Pancreas (tissue), 10 donors: ENCODE data around the gene FLT3LG. TPM values are rescaled to one million over a fixed set of nuclear protein-coding genes. Genes with fewer than 3 reads are reported as not detected.
"Not testable (repeated sequence)": the region's sequence is repeated elsewhere in the genome, so short reads cannot be mapped to it uniquely, and the experiment has no call there.

Experiments used
- ATAC-seq, 4 donors: fragments of 200-7000 bp; cut with Tn5 transposase; one replicate each; pipeline versions ENCODE4 v1.8.0 to v1.9.1; 2020; ENCODE audit warnings: mild to moderate bottlenecking in 4 of 4, moderate library complexity in 4 of 4
- DNase-seq, 6 donors: peaks; one replicate each; pipeline ENCODE4 v3.0.0-alpha.2; 2020
- FAIRE-seq: peaks from 2 replicates; lab custom pipeline; 2012; peaks lifted over from hg19 to GRCh38; lab: Jason Lieb, UNC
- H3K27ac ChIP-seq, 4 donors: fragments of 200-600 bp; sonication (generic); 1 replicate in 3 of 4; 2 replicates in 1 of 4; pipeline versions ENCODE4 v1.5.0 to v1.8.0; 2020
- H3K27me3 ChIP-seq, 4 donors: fragments of 200-600 bp; one replicate each; pipeline ENCODE4 v1.8.0; 2021
- H3K36me3 ChIP-seq, 3 donors: fragments of 200-600 bp; sonication (generic) in 1 of 3; one replicate each; pipeline versions ENCODE4 v1.5.0 to v1.8.0; 2020 to 2021
- H3K4me1 ChIP-seq, 3 donors: fragments of 200-600 bp; one replicate each; pipeline ENCODE4 v1.8.0; 2021
- H3K4me3 ChIP-seq, 4 donors: fragments of 200-600 bp; sonication (generic) in 2 of 4; one replicate each; pipeline versions ENCODE4 v1.5.0 to v1.8.0; 2020 to 2021
- H3K9me3 ChIP-seq, 4 donors: fragments of 200-600 bp; one replicate each; pipeline ENCODE4 v1.8.0; 2021
- CTCF ChIP-seq, 4 donors: fragments of 200-600 bp; sonication (generic) in 3 of 4; IDR thresholded peaks; one replicate each; pipeline versions ENCODE4 v1.5.0 to v1.8.0; 2021; ENCODE audit warnings: antibody characterized with exemption in 4 of 4
- WGBS, 2 donors: extraction: QIAGEN DNeasy Blood & Tissue Kit; methylation state at CpG; one replicate each; pipeline ENCODE4 v1.1.7; 2013; 5-methylcytosine and 5-hydroxymethylcytosine counted together
- intact Hi-C, 3 donors: fragments of 100-400 bp; cut with DNase I; formaldehyde crosslinking; loops; one replicate each; pipeline versions ENCODE4 v1.11.1 to v1.14.2; 2022
- polyA plus RNA-seq, 2 donors: library from polyadenylated mRNA; stranded (reverse); fragments of 200-250 nt; gene quantifications; one replicate each; pipeline ENCODE4 v1.2.3, GENCODE V29; 2013
- total RNA-seq, 6 donors: library from RNA; stranded (reverse); fragmentation: NEBNext Ultra II Directional in 4 of 6; extraction: Animal tissue kit (Norgen Biotek cat#: 25700) in 4 of 6; gene quantifications; one replicate each; pipeline versions ENCODE4 v1.2.1 to v1.2.4, GENCODE V29; 2021 to 2023
- donor health status: healthy with polysubstance abuse.
- donor health status: DM: no; HTN: no; CAD: no; lungs with moderate emphysema.
- donor health status: DM: no; HTN: no; CAD: no.
- donor health status: control.
- donor health status: control.
- donor health status: Bipolar disorder and iron deficiency.
- donor health status: DM: yes; HTN: yes; CAD: no.
- donor health status: DM: no; HTN: no; CAD: no.
- donor health status: DM: no; HTN: no; CAD: no.
- donor health status: DM: yes; HTN: yes; CAD: no.

Gene FLT3LG
- total and polyA plus RNA-seq, 8 donors, result 0.79 to 8.4 (median 2.7) TPM

DNA sequence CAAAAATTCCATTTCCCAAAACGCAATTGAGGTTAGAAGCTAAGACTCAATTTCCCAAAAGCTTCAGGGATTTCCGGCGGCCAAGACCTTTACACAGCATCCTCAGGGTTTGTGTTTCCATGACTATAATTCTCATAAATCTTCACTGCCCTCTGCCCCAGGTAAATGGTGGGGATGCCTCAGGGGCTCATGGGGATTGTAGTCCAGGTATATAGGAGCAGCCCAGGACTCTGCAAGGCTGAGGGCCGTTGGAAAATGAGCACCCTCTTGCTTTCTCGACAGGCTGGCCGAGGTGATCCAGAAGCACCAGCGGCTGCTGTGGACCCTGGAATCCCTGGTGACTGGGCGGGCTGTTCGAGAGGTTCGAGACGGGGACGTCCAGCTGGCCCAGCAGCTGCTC lies 14.6 kb upstream of the FLT3LG start:
- 91 to 92% methylated on average over 12 of the region's 12 CpGs for WGBS, 2 donors
- intact Hi-C loops, result no loop called here

GRCh38 chr19:49461130-49461529 lies 12.9 kb upstream of the FLT3LG start:
- H3K9me3 ChIP-seq, ATAC-seq, H3K4me1 ChIP-seq, FAIRE-seq, intact Hi-C loops, H3K27me3 ChIP-seq, H3K4me3 ChIP-seq, DNase-seq, H3K27ac ChIP-seq: not testable (repeated sequence)
- peaks cover 0 to 12% (median 0%) of the 10 kb centered on the region in 3 donors for H3K36me3 ChIP-seq
- 0% methylated on average over 1 of the region's 1 CpG; no CpG with 5 or more reads in 1 of the 2 donors for WGBS, 2 donors

More for the DNA sequence above, 14.6 kb upstream of the FLT3LG start:
- Histone ChIP-seq H3K27ac (no peak overlapping the region), H3K9me3 (no peaks in the 10 kb centered on the region), H3K36me3 (peaks cover 0 to 12% (median 0%) of the 10 kb centered on the region in 3 donors), H3K27me3 (no peaks in the 10 kb centered on the region), H3K4me3 (no peak overlapping the region), H3K4me1 (peaks cover 0 to under 1% (median 0%) of the 10 kb centered on the region in 3 donors)
- ATAC-seq (no peak), FAIRE-seq (no peak), DNase-seq (no peak)
- no peak for TF ChIP-seq CTCF (IDR thresholded peaks at IDR 0.05)

- H3K27ac ChIP-seq, result no peak overlapping the region
- H3K9me3 ChIP-seq, result no peaks in the 10 kb centered on the region
- no peaks in the 10 kb centered on the region for H3K4me1 ChIP-seq
- ATAC-seq, result no peak
- no peak overlapping the region for H3K4me3 ChIP-seq
- 97 to 99% methylated on average over 32 to 37 of the region's 37 CpGs for WGBS, 2 donors
- no peak for DNase-seq
- intact Hi-C loops, result no loop called here
- FAIRE-seq, result no peak
- H3K36me3 ChIP-seq, result peaks cover 0 to 12% (median 0%) of the 10 kb centered on the region in 3 donors
- no peaks in the 10 kb centered on the region for H3K27me3 ChIP-seq
- no peak for TF ChIP-seq CTCF (IDR thresholded peaks at IDR 0.05)
These were observed 12.4 kb upstream of the FLT3LG start for GRCh38 chr19:49461656-49462055.

DNA sequence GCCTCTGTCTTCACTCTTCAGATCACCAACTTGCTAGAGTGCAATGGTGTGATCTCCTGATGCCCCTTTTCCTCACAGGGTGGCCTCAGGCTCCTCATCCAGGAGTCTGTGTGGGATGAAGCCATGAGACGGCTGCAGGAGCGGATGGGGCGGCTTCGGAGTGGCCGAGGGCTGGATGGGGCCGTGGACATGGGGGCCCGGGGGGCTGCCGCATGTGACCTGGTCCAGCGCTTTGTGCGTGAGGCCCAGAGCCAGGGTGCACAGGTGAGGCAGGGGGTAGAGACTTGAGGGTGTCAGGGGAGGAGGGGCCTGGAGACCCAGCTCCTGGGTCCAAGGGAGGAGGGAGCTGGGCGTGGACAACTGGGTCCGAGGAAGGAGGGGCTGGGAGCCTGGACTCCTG lies 11.5 kb upstream of the FLT3LG start:
- no peak for FAIRE-seq
- Histone ChIP-seq H3K4me3 (no peak overlapping the region), H3K27me3 (no peaks in the 10 kb centered on the region), H3K4me1 (no peaks in the 10 kb centered on the region), H3K36me3 (peaks cover 0 to 12% (median 0%) of the 10 kb centered on the region in 3 donors), H3K9me3 (no peaks in the 10 kb centered on the region), H3K27ac (no peak overlapping the region)
- 87 to 96% methylated on average over 11 to 12 of the region's 12 CpGs for WGBS, 2 donors
- DNase-seq, result no peak
- no peak for TF ChIP-seq CTCF (IDR thresholded peaks at IDR 0.05)
- no peak for ATAC-seq
- intact Hi-C loops, result no loop called here

DNA sequence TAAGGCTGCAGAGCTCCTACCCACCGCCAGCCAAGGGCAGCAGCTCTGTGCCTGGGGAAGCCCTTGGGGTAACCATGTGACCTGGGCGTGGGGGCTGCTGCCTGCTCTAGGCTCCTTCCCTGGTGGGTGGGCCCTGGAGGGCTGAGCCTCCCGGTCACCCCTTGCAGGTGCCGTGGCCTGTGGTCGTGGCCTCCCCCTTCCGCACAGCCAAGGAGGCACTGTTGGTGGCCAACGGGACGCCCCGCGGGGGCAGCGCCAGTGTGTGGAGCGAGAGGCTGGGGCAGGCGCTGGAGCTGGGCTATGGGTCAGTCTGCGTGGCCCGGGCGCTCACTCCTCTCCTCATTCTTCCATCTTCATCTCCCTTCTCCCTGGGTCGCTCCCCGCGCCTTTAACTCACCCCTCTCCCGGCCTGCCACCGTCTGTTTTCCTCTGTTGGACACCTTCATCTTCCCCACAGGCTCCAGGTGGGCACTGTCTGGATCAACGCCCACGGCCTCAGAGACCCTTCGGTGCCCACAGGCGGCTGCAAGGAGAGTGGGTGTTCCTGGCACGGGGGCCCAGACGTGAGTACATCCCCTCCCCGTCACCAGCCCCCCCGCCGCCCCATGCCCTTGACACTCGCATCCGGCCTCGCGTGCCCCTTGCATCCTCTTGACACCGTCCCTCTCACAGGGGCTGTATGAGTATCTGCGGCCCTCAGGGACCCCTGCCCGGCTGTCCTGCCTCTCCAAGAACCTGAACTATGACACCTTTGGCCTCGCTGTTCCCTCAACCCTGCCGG lies 9.9 kb upstream of the FLT3LG start:
- no peak overlapping the region for H3K4me3 ChIP-seq
- DNase-seq, result peak in 1 of 6 donors; percentile 75
- no peaks in the 10 kb centered on the region for H3K9me3 ChIP-seq
- ATAC-seq, result no peak
- no peak for FAIRE-seq
- no peak overlapping the region for H3K27ac ChIP-seq
- no peaks in the 10 kb centered on the region for H3K27me3 ChIP-seq
- intact Hi-C loops, result no loop called here
- WGBS, 2 donors, result 94% methylated on average over 36 to 39 of the region's 39 CpGs
- no peak for TF ChIP-seq CTCF (IDR thresholded peaks at IDR 0.05)
- no peaks in the 10 kb centered on the region for H3K4me1 ChIP-seq
- peaks cover 0 to 12% (median 0%) of the 10 kb centered on the region in 3 donors for H3K36me3 ChIP-seq
